Psoas muscle (tissue), 8 donors: Measurements from ENCODE around the gene LCOR. TPM values are rescaled to one million over a fixed set of nuclear protein-coding genes. Genes with fewer than 3 reads are reported as not detected.
"Not testable (repeated sequence)": the region's sequence is repeated elsewhere in the genome, so short reads cannot be mapped to it uniquely, and the experiment has no call there.

Experiments used
- ATAC-seq, 4 donors: fragments of 200-7000 bp; cut with Tn5 transposase; one replicate each; pipeline ENCODE4 v1.9.1; 2020; ENCODE audit warnings: moderate library complexity in 3 of 4, mild to moderate bottlenecking in 2 of 4
- DNase-seq, 2 donors: peaks; one replicate each; pipeline ENCODE4 v3.0.0-alpha.2; 2020
- H3K27ac ChIP-seq: fragments of 200-600 bp; one replicate; pipeline ENCODE4 v1.8.0; 2022
- H3K27me3 ChIP-seq, 3 donors: fragments of 200-600 bp in 1 of 3; one replicate each; pipeline versions ENCODE4 v1.6.1 to v1.8.0; 2013 to 2022; ENCODE audit warnings: low read length in 2 of 3, mild to moderate bottlenecking in 2 of 3, moderate library complexity in 1 of 3; ENCODE audit not compliant: insufficient read depth in 3 of 3
- H3K36me3 ChIP-seq, 2 donors: fragments of 200-600 bp in 1 of 2; one replicate each; pipeline versions ENCODE4 v1.6.1 to v1.8.0; 2013 to 2022; ENCODE audit warnings: low read depth in 1 of 2, mild to moderate bottlenecking in 1 of 2, moderate library complexity in 1 of 2; ENCODE audit not compliant: insufficient read depth in 1 of 2
- H3K4me1 ChIP-seq: fragments of 200-600 bp; one replicate; pipeline ENCODE4 v1.8.0; 2022
- H3K4me3 ChIP-seq: fragments of 200-600 bp; one replicate; pipeline ENCODE4 v1.8.0; 2022; ENCODE audit warnings: mild to moderate bottlenecking
- H3K9me3 ChIP-seq: fragments of 200-600 bp; one replicate; pipeline ENCODE4 v1.8.0; 2022
- whole genome bisulfite sequencing, 3 donors: extraction: QIAGEN DNeasy Blood & Tissue Kit; methylation state at CpG; one replicate each; pipeline versions ENCODE4 v1.1.6 to v1.1.7; 2013; 5-methylcytosine and 5-hydroxymethylcytosine counted together
- intact Hi-C, 2 donors: fragments of 100-400 bp; cut with DNase I; formaldehyde crosslinking; loops; one replicate each; pipeline versions ENCODE4 v1.11.0 to v1.14.2; 2022
- polyA plus RNA-seq, 3 donors: library from polyadenylated mRNA; stranded (reverse); fragments of 200-250 nt; gene quantifications; one replicate each; pipeline ENCODE4 v1.2.3, GENCODE V29; 2013
- total RNA-seq, 4 donors: library from RNA; stranded (reverse); fragmentation: NEBNext Ultra II Directional in 2 of 4; extraction: Animal tissue kit (Norgen Biotek cat#: 25700) in 2 of 4; gene quantifications; one replicate each; pipeline versions ENCODE4 v1.2.1 to v1.2.4, GENCODE V29; 2021 to 2023
- TF ChIP-seq, protein P1 (sequence below): fragments of 200-600 bp; IDR thresholded peaks from one replicate; pipeline ENCODE4 v1.8.0; 2022; ENCODE audit warnings: antibody characterized with exemption
- donor health status: healthy with polysubstance abuse.
- donor health status: DM: no; HTN: no; CAD: no; lungs with moderate emphysema.
- donor health status: Bipolar disorder and iron deficiency.
- donor health status: healthy.
- donor health status: DM: yes; HTN: yes; CAD: no.
- donor health status: DM: no; HTN: no; CAD: no.
- donor health status: DM: no; HTN: no; CAD: no.
- donor health status: DM: yes; HTN: yes; CAD: no.

Gene LCOR
- total and polyA plus RNA-seq, 7 donors: 1.7 to 30.4 (median 13.6) TPM

DNA sequence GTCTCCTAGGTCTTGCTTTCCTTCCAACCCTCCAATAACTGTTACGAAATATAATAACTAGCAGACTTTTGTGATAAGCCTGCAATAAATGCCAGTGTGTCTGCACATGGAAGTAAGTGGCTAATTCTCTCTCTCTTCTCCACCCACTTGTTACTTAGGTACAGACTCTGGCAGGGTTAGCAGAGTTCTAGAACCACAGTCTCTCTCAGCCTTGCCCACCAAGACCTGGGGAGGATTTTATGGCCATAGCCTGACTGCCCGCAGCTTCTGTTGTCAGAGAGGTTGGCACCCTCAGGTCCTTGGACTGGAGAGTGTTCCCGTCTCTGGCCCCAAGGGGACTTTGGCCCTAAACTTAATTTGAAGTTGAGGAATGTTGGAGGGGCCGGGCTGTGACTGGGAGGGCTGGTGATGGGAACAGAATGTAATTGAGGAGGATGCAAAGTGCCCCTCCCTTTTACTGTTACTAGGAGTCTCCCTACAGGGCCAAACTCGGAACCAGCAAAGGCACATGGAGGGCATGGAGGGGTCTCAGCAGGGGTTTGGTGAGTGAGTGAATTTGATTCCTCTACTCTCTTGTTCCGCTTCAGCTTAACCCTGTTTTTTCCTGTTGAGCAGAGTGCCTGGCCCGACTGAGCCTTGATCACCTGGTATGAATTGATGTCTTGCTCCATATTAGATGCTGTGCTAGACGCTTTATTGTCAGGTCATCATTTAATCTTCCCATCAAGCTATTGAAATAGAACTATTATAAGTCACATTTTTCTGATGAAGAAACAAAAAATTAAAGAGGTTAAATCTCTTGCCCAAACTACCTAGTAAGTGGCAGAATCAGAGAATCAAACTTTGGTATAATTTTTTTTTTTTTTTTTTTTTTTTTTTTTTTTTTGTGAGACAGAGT lies 37.0 kb upstream of the LCOR start:
- H3K27me3 ChIP-seq: no peaks in the 10 kb centered on the region
- H3K36me3 ChIP-seq: no peaks in the 10 kb centered on the region
- intact Hi-C loops: no loop called here
- H3K4me3 ChIP-seq: no peak overlapping the region
- 55 to 66% (median 59%) methylated on average over 8 of the region's 8 CpGs for WGBS, 3 donors
- H3K27ac ChIP-seq: no peak overlapping the region
- DNase-seq: no peak
- no peaks in the 10 kb centered on the region for H3K9me3 ChIP-seq
- no peak for ATAC-seq
- TF ChIP-seq, protein P1, sequence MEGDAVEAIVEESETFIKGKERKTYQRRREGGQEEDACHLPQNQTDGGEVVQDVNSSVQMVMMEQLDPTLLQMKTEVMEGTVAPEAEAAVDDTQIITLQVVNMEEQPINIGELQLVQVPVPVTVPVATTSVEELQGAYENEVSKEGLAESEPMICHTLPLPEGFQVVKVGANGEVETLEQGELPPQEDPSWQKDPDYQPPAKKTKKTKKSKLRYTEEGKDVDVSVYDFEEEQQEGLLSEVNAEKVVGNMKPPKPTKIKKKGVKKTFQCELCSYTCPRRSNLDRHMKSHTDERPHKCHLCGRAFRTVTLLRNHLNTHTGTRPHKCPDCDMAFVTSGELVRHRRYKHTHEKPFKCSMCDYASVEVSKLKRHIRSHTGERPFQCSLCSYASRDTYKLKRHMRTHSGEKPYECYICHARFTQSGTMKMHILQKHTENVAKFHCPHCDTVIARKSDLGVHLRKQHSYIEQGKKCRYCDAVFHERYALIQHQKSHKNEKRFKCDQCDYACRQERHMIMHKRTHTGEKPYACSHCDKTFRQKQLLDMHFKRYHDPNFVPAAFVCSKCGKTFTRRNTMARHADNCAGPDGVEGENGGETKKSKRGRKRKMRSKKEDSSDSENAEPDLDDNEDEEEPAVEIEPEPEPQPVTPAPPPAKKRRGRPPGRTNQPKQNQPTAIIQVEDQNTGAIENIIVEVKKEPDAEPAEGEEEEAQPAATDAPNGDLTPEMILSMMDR: no peak
- no peaks in the 10 kb centered on the region for H3K4me1 ChIP-seq

DNA sequence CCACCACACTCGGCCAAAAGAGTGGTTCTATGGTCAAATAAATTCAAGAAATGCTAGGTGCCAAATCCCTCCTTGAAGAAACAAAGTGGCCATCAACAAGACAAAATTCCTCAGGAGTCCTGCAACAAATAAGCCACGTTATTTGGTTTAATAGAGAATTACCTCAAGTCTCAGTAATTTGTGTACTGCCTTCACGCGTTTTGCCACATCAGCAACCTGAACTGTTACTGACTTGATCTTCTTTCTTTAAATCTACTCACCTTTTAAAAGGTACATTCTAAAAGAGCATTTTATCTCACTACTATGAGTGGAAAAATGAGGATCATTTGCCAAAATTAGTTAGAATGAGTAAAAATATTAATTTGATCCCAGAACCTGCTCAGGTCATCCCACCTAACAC lies 34.6 kb upstream of the LCOR start:
- intact Hi-C loops: no loop called here
- TF ChIP-seq, protein P1: no peak

DNA sequence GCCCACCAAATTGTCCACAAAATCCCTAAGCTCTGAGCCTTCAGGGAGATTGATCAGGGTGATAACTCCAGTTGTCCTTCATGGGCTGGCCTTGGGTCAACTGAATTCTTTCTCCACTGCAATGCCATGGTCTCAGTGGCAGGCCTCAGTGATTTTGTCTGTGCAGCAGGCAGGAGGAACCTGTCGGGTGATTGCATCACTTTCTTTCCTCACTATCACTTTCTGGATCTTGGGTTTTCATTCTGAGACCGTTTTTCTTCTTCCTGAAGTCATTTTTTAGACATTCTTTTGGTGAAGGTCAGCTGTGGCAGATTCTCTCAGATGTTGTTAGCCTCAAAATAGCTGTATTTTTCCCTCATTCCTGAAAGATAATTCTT lies 28.8 kb upstream of the LCOR start:
- Histone ChIP-seq H3K9me3 (no peaks in the 10 kb centered on the region), H3K36me3 (no peaks in the 10 kb centered on the region), H3K27me3 (no peaks in the 10 kb centered on the region), H3K4me3 (no peak overlapping the region), H3K4me1 (no peaks in the 10 kb centered on the region), H3K27ac (no peak overlapping the region)
- intact Hi-C loops: no loop called here
- DNase-seq (no peak), ATAC-seq (no peak)
- TF ChIP-seq, protein P1: no peak
- WGBS, 3 donors: 67 to 71% (median 68%) methylated on average over 2 of the region's 2 CpGs

More for the DNA sequence above, 34.6 kb upstream of the LCOR start:
- no peak overlapping the region for H3K4me3 ChIP-seq
- no peak for ATAC-seq
- no peak for DNase-seq
- no peaks in the 10 kb centered on the region for H3K9me3 ChIP-seq
- no peaks in the 10 kb centered on the region for H3K4me1 ChIP-seq
- no peak overlapping the region for H3K27ac ChIP-seq
- WGBS, 3 donors: 80 to 96% (median 84%) methylated on average over 4 of the region's 4 CpGs
- H3K36me3 ChIP-seq: no peaks in the 10 kb centered on the region
- H3K27me3 ChIP-seq: no peaks in the 10 kb centered on the region

DNA sequence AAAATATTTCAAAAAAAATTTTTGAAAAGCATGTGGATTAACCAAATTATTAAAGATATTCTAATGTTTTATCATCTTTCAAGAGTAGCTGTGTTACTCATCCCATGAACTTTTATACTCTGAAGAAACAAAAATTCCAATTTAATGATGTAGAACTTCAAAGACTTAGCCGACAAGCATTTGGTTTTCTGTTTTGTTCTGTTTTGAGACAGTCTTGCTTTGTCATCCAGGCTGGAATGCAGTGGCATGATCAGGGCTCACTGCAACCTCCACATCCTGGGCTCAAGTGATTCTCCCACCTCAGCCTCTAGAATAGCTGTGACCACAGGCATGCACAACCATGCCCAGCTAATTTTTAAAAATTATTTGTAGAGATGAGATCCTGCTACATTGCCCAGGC lies 17.8 kb upstream of the LCOR start:
- Histone ChIP-seq H3K4me1 (no peaks in the 10 kb centered on the region), H3K4me3 (no peak overlapping the region), H3K36me3 (no peaks in the 10 kb centered on the region), H3K27me3 (no peaks in the 10 kb centered on the region), H3K9me3 (no peaks in the 10 kb centered on the region), H3K27ac (no peak overlapping the region)
- TF ChIP-seq, protein P1: no peak
- DNase-seq: no peak
- intact Hi-C loops: no loop called here
- 39 to 52% (median 50%) methylated on average over 1 of the region's 1 CpG for WGBS, 3 donors
- no peak for ATAC-seq

DNA sequence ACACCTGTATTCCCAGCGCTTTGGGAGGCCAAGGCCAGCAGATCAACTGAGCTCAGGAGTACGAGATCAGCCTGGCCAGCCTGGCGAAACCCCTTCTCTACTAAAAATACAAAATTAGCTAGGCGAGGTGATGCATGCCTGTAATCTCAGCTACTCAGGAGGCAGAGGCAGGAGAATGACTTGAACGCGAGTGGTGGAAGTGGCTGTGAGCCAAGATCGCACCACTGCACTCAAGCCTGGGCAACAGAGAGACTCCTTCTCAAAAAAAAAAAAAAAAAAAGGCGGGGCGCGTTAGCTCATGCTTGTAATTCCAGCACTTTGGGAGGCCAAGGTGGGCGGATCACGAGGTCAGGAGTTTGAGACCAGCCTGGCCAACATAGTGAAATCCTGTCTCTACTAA lies 13.1 kb upstream of the LCOR start:
- H3K36me3 ChIP-seq, H3K27ac ChIP-seq, DNase-seq, H3K4me3 ChIP-seq, H3K9me3 ChIP-seq, ATAC-seq, H3K27me3 ChIP-seq, H3K4me1 ChIP-seq, intact Hi-C loops: not testable (repeated sequence)
- WGBS, 3 donors: 85 to 90% (median 90%) methylated on average over 9 to 12 of the region's 12 CpGs
